Stimulated activated CD4-positive, alpha-beta T cell treated with anti-CD3 and anti-CD28 coated beads, Interleukin-1b, Interleukin-23, amount 100 ng/mL, for 1 hour (primary cell): Measurements from ENCODE around the gene XYLT1.

Source experiments
- DNase-seq, 2 donors: peaks; one replicate each; pipeline ENCODE4 v3.0.0-alpha.2; 2020; ENCODE audit warnings: low read depth in 2 of 2

The XYLT1 gene

GRCh38 chr16:17193566-17194100 is 277.1 kb downstream of the XYLT1 start:
- DNase-seq = no peak

- no peak for DNase-seq
These were observed 286.7 kb downstream of the XYLT1 start for GRCh38 chr16:17184026-17184425.

- DNase-seq = no peak
These were observed 292.5 kb downstream of the XYLT1 start for GRCh38 chr16:17177959-17178905.

- no peak for DNase-seq
These were observed 293.4 kb downstream of the XYLT1 start for GRCh38 chr16:17177242-17177958.

- no peak for DNase-seq
These were observed 294.6 kb downstream of the XYLT1 start for GRCh38 chr16:17176199-17176598.

- no peak for DNase-seq
These were observed 297.5 kb downstream of the XYLT1 start for GRCh38 chr16:17173281-17173680.

GRCh38 chr16:17171250-17172143 is 299.3 kb downstream of the XYLT1 start:
- DNase-seq = no peak

- DNase-seq = no peak
These were observed 300.3 kb downstream of the XYLT1 start for GRCh38 chr16:17170435-17170834.

GRCh38 chr16:17168181-17168580 is 302.6 kb downstream of the XYLT1 start:
- DNase-seq = no peak

GRCh38 chr16:17166095-17166494 is 304.7 kb downstream of the XYLT1 start:
- DNase-seq = no peak

- no peak for DNase-seq
These were observed 308.2 kb downstream of the XYLT1 start for GRCh38 chr16:17162560-17162959.

- DNase-seq = no peak
These were observed 309.8 kb downstream of the XYLT1 start for GRCh38 chr16:17160920-17161431.

GRCh38 chr16:17160285-17160853 is 310.4 kb downstream of the XYLT1 start:
- no peak for DNase-seq

GRCh38 chr16:17159617-17160016 is 311.1 kb downstream of the XYLT1 start:
- no peak for DNase-seq

- DNase-seq = no peak
These were observed 314.8 kb downstream of the XYLT1 start for GRCh38 chr16:17155936-17156335.

- no peak for DNase-seq
These were observed 315.3 kb downstream of the XYLT1 start for GRCh38 chr16:17155485-17155884.

GRCh38 chr16:17154981-17155380 is 315.8 kb downstream of the XYLT1 start:
- DNase-seq = no peak

GRCh38 chr16:17152311-17152710 is 318.4 kb downstream of the XYLT1 start:
- DNase-seq = no peak

- DNase-seq = no peak
These were observed 319.4 kb downstream of the XYLT1 start for GRCh38 chr16:17151335-17151734.

GRCh38 chr16:17149904-17150483 is 320.8 kb downstream of the XYLT1 start:
- DNase-seq = no peak

- no peak for DNase-seq
These were observed 322.8 kb downstream of the XYLT1 start for GRCh38 chr16:17147942-17148341.
